ENCODE measurements around the gene TACR1. TPM values are rescaled to one million over a fixed set of nuclear protein-coding genes. Genes with fewer than 3 reads are reported as not detected.
"Not testable (repeated sequence)": the region's sequence is repeated elsewhere in the genome, so short reads cannot be mapped to it uniquely, and the experiment has no call there.

Gene TACR1, protein sequence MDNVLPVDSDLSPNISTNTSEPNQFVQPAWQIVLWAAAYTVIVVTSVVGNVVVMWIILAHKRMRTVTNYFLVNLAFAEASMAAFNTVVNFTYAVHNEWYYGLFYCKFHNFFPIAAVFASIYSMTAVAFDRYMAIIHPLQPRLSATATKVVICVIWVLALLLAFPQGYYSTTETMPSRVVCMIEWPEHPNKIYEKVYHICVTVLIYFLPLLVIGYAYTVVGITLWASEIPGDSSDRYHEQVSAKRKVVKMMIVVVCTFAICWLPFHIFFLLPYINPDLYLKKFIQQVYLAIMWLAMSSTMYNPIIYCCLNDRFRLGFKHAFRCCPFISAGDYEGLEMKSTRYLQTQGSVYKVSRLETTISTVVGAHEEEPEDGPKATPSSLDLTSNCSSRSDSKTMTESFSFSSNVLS
- 1 to 10 TPM; 1.2 to 6.5 (median 2.7) TPM for total RNA-seq

DNA sequence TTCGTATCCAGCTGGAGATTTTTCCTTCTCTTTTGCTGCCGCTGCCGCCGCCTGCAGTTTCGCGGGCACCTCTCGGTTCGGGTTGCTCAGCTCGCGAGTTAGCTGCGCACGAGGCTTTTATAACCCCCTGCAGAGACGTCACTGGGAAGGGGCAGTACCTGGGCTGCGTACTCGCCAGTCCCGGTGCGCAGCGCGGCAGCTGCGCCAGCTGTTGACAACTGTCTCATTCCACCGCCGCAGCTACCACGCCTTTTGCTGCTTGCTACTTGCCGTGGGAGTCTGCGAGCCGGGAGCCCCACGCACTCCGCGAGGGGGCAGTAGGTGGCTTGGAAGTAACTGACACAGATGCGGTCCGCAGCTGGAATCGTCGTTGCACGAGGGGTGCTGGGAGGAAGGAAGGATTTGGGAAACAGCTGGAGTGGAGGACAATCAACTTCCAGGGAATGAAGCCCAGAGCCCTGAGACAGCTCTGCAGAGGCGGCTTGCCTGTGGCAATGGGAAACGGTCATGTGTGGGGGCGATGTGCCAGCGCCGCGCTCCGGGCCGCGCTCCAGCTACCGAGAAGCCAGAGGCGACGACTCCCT is at the start of gene TACR1:
Gene TACR1, minus strand, starts transcription at position 93 of the 584 bp plus-strand sequence. CDS start 586 bp downstream, outside the sequence.
- peaks cover 0 to 4% (median 0%) of the 10 kb centered on the region in 4 donors for H3K9me3 ChIP-seq
- WGBS, result under 1% methylated on average over 27 of the region's 46 CpGs
- TF ChIP-seq, protein P1, sequence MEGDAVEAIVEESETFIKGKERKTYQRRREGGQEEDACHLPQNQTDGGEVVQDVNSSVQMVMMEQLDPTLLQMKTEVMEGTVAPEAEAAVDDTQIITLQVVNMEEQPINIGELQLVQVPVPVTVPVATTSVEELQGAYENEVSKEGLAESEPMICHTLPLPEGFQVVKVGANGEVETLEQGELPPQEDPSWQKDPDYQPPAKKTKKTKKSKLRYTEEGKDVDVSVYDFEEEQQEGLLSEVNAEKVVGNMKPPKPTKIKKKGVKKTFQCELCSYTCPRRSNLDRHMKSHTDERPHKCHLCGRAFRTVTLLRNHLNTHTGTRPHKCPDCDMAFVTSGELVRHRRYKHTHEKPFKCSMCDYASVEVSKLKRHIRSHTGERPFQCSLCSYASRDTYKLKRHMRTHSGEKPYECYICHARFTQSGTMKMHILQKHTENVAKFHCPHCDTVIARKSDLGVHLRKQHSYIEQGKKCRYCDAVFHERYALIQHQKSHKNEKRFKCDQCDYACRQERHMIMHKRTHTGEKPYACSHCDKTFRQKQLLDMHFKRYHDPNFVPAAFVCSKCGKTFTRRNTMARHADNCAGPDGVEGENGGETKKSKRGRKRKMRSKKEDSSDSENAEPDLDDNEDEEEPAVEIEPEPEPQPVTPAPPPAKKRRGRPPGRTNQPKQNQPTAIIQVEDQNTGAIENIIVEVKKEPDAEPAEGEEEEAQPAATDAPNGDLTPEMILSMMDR (IDR thresholded peaks at IDR 0.05), result peak in 2 of 3 experiments; percentile 39 to 58
- peak in 1 of 2 donors; percentile 62 for TF ChIP-seq POLR2AphosphoS5 (IDR thresholded peaks at IDR 0.05)
- no peak for TF ChIP-seq EP300 (IDR thresholded peaks at IDR 0.05)
- H3K27ac ChIP-seq (replicated peaks in 1 of 4), result no peak within 1 kb of the TSS
- H3K4me3 ChIP-seq, result peak within 1 kb of the TSS; percentile 45 to 57 (median 47)
- peaks cover 21 to 26% (median 23%) of the 10 kb centered on the region in 4 donors for H3K4me1 ChIP-seq
- intact Hi-C loops (cut with DNase I), result no loop called here
- peaks cover 0 to 78% (median 14%) of the 10 kb centered on the region in 4 donors for H3K27me3 ChIP-seq
- no peaks in the 10 kb centered on the region for H3K36me3 ChIP-seq
- DNase-seq (ENCODE audit: extremely low spot score), result no peak

DNA sequence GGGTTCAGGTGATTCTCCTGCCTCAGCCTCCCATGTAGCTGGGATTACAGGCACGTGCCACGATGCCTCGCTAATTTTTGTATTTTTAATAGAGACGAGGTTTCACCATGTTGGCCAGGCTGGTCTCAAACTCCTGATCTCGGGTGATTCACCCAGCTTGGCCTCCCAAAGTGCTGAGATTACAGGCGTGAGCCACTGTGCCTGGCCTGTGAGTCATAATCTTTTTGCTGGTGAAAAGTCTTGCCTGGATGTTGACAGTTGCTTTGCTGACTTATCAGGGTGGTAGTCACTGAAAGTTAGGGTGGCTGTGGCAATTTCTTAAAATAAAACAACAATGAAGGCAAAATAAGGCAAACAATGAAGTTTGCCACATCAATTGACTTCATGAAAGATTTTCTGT is 49.3 kb upstream of the TACR1 start:
- H3K27ac ChIP-seq (replicated peaks in 1 of 4); intact Hi-C loops (cut with DNase I); H3K4me1 ChIP-seq; H3K27me3 ChIP-seq; H3K36me3 ChIP-seq; H3K4me3 ChIP-seq; DNase-seq (ENCODE audit: extremely low spot score): not testable (repeated sequence)
- WGBS, result 94% methylated on average over 6 of the region's 6 CpGs
- peaks cover 0 to 18% (median 9%) of the 10 kb centered on the region in 4 donors for H3K9me3 ChIP-seq

DNA sequence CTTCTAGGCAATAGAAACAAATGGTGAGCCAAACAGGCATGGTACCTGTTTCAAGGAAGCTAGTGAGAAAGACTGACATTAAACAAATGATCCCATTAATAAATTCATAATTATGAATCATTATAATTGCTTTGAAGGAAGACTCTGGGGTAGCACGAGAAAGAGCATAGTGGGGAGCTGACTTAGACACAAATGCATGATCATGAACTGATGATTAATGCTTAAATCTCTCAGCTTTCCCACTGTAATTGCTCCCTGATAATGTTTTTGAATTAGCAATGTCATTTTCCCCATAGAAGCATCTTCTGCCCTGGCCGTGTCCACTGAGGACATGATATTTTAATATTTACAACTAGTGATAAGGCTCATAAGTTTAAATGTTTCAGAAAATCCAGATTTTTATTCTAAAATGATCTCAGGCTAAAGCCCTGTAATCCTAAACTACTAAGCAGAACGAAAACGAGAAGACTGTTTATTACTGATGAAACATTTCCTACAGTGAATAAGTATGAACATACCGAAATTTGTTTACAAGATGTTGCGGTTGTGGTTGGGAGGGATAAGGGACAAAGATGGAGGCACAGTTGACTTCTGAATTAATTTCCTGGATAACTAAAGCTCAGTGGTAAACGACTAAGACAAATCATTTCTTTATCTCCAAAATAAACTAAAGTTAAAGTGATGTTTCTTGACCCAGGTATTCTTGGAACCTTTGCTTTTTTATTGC is 47.3 kb upstream of the TACR1 start:
- no peak overlapping the region for H3K4me3 ChIP-seq
- no peak for DNase-seq (ENCODE audit: extremely low spot score)
- 84% methylated on average over 7 of the region's 7 CpGs for WGBS
- H3K27me3 ChIP-seq, result no peaks in the 10 kb centered on the region
- no peaks in the 10 kb centered on the region for H3K4me1 ChIP-seq
- H3K36me3 ChIP-seq, result no peaks in the 10 kb centered on the region
- TF ChIP-seq POLR2AphosphoS5 (IDR thresholded peaks at IDR 0.05) (no peak), EP300 (IDR thresholded peaks at IDR 0.05) (no peak), POLR2A (IDR thresholded peaks at IDR 0.05; ENCODE audit: low read depth) (no peak)
- TF ChIP-seq, protein P1 (IDR thresholded peaks at IDR 0.05), result no peak
- H3K9me3 ChIP-seq, result peaks cover 0 to 29% (median 20%) of the 10 kb centered on the region in 4 donors
- intact Hi-C loops (cut with DNase I), result no loop called here
- H3K27ac ChIP-seq (replicated peaks in 1 of 4), result no peak overlapping the region

DNA sequence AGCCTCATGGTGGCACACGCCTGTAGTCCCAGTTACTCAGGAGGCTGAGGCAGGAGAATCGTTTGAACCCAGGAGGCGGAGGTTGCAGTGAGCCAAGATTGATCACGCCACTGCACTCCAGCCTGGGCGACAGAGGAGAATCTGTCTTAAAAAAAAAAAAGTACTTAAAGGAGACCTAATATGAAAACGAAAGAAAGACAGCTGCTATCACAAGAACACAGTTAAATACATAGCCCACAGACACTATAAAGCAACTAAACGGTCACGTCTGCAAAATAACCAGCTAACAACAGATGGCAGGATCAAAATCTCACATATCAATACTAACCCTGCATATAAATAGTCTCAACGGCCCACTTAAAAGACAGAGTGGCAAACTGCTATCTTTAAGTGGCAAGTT is 43.9 kb upstream of the TACR1 start:
- WGBS, result 92% methylated on average over 9 of the region's 9 CpGs
- no peak for TF ChIP-seq EP300 (IDR thresholded peaks at IDR 0.05)
- TF ChIP-seq, protein P1 (IDR thresholded peaks at IDR 0.05), result no peak
- no peak for TF ChIP-seq POLR2A (IDR thresholded peaks at IDR 0.05; ENCODE audit: low read depth)
- no peak for TF ChIP-seq POLR2AphosphoS5 (IDR thresholded peaks at IDR 0.05)
- Histone ChIP-seq H3K27me3 (no peaks in the 10 kb centered on the region), H3K9me3 (peaks cover 0 to 14% (median 10%) of the 10 kb centered on the region in 4 donors), H3K4me1 (peaks cover 0 to 6% (median 0%) of the 10 kb centered on the region in 4 donors), H3K27ac (replicated peaks in 1 of 4) (no peak overlapping the region), H3K4me3 (no peak overlapping the region), H3K36me3 (no peaks in the 10 kb centered on the region)
- intact Hi-C loops (cut with DNase I), result no loop called here
- DNase-seq (ENCODE audit: extremely low spot score), result no peak

DNA sequence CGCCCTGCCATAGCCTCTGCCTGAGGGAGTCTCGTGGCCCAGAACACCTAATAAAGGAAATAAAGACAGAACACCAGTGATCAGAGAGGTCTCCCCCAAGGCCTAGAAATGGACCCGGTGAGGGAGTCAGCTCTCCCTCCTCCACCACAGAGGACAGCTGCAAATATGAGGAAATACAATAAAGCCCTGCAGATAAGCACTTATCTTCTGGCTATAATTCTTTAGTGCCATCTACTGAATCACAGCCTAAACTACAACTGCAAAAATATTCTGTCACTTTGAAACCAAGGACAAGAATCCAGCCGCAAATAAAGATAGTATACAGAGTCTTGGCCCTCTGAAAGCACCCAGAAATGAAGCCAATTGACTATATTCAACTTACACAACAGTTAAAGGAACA is 42.4 kb upstream of the TACR1 start:
- peaks cover 0 to 14% (median 10%) of the 10 kb centered on the region in 4 donors for H3K9me3 ChIP-seq
- WGBS, result 97% methylated on average over 4 of the region's 4 CpGs
- TF ChIP-seq EP300 (IDR thresholded peaks at IDR 0.05) (no peak), POLR2A (IDR thresholded peaks at IDR 0.05; ENCODE audit: low read depth) (no peak), POLR2AphosphoS5 (IDR thresholded peaks at IDR 0.05) (no peak)
- TF ChIP-seq, protein P1 (IDR thresholded peaks at IDR 0.05), result no peak
- intact Hi-C loops (cut with DNase I), result no loop called here
- H3K36me3 ChIP-seq, result no peaks in the 10 kb centered on the region
- peaks cover 0 to 6% (median 0%) of the 10 kb centered on the region in 4 donors for H3K4me1 ChIP-seq
- H3K4me3 ChIP-seq, result no peak overlapping the region
- no peaks in the 10 kb centered on the region for H3K27me3 ChIP-seq
- H3K27ac ChIP-seq (replicated peaks in 1 of 4), result no peak overlapping the region
- DNase-seq (ENCODE audit: extremely low spot score), result no peak
